A172 (cell line): ENCODE results near the gene POLR2C. TPM values are rescaled to one million over a fixed set of nuclear protein-coding genes. Genes with fewer than 3 reads are reported as not detected.

Experiments
- DNase-seq: peaks from one replicate; pipeline ENCODE4 v3.0.0-alpha.2; 2015; ENCODE audit warnings: low spot score
- total RNA-seq: library from RNA; depleted of rRNA; stranded (reverse); fragments of >200 nt; shearing (Covaris generic); gene quantifications from 2 replicates; pipeline ENCODE4 v1.2.3, GENCODE V29; 2014

Gene POLR2C
- total RNA-seq, 1 experiment from 2014 or later = 174 TPM

DNA sequence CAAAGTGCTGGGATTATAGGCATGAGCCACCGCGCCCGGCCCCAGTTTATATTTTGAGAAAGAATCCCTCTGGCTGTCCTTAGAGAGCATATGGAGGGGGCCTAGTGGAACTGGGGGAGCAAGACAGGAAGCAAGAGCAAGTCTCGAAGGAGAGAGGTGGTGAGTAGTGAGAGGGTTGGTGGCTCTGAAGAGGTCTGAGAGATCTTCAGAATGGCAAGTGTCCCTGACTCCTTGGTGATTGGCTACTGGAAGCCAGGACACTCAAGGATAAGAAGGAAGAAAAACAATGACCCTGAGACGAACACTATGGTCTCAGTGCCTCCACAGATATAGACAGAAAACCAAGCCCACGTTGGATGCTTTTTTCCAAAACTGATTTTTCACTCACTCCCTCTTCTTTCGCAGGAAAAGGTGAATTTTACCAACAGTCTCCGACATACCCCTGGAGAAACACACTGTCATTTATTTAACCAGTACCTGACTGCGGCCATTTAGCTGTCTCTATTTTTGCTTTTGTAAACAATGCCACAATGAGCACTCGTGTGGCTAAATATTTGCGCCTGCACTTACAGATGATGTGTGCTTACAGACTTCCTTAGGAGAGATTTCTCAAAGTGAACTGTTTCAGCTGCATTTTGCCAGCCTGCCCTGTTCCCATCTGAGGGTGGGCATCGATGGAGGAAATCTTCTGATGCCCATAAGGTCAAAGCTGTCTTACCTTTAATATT lies 39.7 kb downstream of the POLR2C start:
- DNase-seq = no peak

GRCh38 chr16:57503366-57503765 lies 40.9 kb downstream of the POLR2C start:
- DNase-seq = no peak

DNA sequence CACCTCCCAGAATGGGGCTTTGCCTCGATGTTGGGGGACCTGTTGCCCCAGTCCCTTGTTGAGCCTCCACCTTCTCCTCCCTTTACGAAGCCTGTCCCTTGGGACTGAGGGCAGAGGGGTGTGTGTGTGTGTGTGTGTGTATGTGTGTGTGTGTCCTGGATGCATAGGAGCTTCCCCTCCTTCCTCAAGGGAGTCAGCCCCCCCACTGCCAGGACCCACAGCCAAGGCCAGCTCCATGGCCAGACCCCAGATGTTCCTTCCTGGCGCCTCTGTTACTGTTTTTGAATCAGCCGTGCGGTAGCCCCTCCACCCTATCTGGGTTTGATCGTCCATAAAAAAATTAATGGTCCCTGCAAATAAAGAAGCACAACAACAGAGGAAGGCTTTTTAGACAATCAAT lies 41.5 kb downstream of the POLR2C start:
- no peak for DNase-seq

DNA sequence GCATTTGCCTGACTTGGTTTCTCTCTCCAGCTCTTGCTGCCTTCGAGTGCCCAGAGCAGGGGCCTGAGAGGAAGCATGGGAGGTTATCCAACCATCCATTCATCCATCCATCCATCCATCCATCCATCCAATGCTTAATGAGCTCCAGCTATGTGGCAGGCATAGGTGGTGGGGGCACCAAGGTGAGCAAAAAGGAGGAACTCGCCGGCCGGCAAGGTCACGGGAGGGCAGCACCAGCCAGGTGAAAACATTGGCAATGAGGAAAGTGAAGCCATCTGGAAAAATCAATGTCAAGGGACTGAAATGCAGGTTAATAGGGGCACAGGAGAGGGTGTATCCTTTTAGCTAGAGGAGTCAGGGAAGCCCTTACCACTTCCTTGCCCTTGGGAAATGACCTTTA lies 42.0 kb downstream of the POLR2C start:
- no peak for DNase-seq

DNA sequence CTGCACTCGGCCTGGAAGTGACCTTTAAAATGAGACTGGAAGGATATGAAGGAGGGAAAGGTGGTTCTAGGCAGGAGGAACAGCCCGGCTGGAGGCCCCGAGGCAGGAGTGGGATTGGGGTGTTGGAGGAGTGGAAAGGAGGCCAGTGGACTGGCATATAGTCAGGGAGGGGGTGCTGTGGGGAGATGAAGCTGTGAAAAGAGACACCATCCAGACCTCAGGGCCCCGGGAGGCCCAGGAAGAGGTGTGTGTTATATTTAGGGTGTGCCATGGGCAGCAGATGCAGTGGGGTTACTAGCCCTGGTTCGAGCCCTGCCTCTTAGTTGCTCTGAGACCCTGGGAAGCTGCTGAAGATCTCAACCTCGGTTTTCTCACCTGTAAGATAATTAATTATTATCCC lies 42.7 kb downstream of the POLR2C start:
- DNase-seq = no peak

DNA sequence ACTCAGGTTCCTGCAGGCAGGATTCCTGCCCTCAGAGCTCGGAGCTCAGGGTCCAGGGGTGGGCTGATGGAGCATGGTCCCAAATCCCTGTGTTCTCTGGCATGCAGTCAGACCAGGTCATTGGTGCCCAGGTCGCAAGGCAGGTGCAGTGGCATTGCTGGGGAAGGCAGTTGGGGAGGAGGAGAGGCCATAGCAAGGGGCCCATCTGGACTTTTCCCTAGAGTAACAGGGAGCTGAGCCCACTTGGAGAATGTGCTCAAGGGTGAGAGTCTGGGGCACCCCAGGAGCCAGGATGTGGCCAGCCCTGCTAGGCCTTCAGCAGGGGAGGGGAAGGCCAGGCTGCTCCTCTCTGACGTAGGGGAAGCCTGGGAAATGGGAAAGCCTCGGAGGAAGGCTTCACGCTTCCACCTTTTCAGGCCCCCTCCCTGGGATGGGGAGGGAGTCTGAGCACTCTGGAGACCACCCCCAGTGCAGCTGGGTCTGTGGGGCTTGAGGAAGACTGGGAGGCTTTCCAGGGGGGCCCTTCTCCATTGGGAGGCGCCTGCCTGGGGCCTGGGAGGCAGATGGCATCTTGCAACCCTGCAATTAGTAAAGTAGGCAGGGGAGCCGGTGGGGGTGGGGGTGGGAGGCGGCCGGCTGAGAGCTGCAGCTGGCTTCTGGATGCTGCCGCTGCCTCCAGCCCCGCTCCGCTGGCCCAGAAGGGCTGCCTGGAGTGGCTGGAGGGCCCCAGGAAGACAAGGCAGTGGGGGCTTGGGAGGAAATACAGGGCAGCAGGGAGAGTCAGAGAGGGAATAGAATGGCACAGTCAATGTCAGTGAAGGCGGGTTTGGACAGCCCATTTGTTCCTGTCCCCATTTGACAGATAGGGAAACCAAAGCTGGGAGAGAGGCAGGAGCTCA lies 44.9 kb downstream of the POLR2C start:
- no peak for DNase-seq

DNA sequence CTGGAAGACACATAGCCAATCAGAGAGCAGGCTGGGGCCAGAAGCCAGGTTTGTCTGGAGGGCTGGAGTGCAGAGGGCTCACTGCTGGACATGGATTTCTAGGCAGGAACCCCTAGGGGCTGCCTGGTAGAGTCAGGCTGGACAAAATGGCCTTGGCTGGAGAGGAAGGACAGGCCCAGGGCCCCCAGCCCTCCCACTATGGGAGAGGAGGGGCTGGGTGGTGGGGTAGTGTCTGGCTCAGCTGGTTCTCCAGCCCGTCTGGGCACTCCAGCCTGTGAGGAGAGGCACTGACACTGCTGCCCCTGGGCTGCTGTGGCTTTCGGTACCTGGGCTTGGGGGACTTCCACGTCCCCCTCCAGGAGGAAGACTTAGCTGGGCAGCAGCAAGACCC lies 45.6 kb downstream of the POLR2C start:
- no peak for DNase-seq

DNA sequence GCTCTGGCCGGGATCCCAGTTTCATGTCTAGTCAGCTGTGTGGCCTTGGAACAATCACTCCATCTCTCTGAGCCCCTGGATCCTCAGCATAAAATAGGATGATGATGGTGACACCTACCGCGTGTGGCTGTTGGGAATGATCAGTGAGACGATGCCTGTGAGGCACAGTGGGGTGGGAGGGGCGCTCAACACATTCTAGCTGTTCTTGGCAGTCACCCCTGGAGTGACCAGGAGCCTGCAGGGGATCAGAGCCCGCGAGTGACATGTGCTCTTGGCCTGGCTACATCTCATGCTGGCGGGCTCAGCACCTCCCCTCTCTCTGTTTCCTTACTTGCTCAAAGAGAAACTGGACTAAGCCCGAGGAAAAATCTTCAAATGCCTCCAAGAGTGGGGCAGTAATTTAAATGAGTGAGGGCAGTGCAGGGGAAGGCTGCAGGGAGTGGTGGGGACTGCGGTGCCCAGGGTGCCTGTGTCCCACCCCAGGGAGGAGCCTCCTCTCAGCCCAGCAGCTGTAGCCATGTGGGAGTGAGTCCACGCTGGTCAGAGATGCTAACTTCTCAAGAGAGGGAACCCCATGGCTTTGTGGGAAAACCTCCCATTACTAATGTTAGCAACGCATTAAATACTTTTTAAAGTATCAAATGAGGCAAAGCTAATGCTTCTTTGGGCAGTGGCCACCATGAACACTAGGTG lies 46.9 kb downstream of the POLR2C start:
- no peak for DNase-seq

DNA sequence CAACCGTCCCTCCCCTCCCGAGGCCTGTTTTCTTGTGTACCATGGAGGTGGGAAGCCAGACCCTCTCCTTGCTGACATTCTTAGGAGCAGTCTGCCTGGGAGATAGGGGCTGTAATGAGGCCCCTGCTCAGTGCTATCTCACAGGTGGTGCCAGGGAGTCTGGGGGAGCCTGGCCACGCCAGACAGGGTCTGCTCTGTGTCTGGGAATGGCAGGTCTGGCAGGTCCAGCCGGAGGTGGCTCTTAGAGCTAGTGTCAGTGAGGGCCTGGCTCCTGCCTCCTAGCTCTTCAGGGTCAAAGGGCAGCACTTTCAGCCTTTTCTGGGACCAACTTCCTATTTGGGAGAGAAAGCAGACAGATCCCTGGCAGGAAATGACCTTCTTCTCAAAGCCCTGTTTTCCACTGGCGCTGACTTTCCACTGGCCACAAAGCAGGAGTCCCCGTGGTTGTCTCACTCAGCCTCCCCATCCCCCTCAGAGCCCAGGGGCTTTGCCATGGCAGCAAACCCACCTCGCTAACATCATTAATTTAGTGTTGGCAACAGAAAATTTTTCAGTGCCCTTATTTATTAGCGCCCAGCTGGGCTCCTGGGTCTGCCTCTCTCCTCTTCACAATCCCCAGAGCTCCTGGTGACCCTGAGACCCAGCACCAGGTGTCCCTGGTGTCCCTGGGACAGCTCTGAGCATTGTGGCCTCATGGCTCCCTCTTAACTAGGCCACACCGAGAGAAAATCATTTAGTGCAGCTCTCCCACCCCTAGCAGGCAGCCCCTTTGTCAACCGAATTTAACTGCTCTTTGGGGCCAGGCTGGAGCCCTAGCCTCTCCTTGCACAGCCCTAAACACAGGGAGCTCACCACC lies 47.8 kb downstream of the POLR2C start:
- DNase-seq = no peak

DNA sequence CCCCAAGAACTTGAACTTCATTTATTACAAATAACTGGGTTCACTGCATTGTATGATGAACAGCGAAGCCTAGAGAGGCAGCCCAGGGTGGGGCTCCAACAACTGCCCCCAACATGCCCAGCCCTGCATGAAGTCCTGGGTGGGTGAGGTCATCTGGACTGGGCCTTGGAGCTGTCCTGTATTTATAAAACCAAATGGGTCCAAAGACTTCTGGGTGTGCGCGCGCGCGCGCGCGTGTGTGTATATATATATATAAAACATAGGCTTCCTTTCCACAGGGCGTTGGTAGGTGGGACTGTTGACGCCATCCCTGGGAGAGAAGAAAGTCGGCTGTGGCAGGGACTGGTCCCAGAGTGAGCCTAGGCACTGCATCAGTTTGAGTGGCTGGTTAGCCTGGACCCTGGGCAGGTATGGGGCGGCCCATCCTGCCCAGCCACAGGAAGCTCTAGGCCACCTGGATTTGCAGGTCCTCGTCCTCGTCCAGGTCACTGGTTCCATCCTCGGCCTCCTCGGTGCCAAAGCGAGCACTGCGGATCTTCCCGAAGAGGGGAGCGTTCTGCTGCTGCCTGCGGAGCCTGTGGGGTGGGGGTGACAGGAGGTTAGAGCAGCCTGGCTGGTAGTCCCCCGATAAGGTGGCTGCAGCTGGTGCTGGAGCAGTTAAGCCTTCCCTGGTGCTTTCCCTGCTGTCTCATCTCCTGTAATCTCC lies 50.0 kb downstream of the POLR2C start:
- no peak for DNase-seq

DNA sequence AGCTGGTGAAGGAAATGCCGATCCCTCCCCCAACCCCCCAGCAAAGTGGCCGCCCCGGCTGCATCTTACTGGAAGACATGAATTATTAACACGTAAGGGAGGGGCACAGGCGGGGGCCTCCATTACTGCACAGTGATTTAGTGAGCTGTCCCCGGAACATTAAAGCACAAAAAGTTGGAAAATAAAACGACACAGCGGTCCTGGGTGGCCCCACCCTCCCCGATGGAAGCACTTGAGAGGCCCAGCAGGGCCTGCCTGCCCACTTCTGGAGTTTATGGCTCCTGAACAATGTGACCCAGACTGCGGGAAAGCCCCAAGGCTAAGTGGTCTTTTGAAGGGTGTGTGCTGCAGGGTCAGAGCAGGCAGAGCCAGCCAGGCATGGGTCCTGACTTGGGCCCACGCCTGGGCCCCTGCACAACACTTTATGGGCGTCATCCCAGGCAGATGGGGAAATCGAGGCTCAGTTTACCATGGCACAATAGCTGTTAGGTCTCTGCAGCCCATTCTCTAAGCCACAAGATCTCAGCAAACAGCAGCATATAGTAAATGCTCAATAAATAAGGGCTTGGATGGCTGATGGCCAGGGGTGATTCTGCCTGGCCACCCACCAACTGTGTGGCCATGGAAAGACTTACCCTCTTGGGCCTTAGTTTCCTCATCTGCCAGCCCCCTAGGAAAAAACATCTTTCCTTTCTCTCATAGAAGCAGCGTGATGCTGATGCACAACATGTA lies 51.1 kb downstream of the POLR2C start:
- no peak for DNase-seq

- no peak for DNase-seq
Measured at GRCh38 chr16:57514371-57514770, 51.9 kb downstream of the POLR2C start.

GRCh38 chr16:57514791-57515600 lies 52.5 kb downstream of the POLR2C start:
- DNase-seq = no peak

GRCh38 chr16:57516176-57516725 lies 53.8 kb downstream of the POLR2C start:
- no peak for DNase-seq

GRCh38 chr16:57516773-57517172 lies 54.3 kb downstream of the POLR2C start:
- no peak for DNase-seq

- no peak for DNase-seq
Measured at GRCh38 chr16:57517397-57518367, 55.2 kb downstream of the POLR2C start.

DNA sequence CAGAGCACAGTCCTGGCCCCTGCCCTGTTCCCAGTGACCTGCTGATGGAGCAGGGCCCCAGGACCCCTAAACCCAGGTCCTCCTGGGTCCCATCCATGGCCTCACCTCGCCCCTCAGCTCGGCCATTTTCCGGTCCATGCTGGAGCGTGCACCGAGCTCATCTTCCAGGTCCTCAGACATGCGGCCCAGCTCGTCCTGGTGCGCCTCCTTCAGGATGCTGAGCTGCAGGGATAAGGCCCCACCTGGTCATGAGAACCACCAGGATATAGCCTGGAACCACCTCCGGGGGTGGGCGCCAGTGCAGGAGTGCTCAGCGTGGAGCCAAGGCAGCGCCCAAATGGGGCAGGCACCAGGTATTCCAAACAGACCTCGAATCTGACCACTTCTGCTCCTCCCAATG lies 56.0 kb downstream of the POLR2C start:
- DNase-seq = no peak

GRCh38 chr16:57518922-57519321 lies 56.4 kb downstream of the POLR2C start:
- no peak for DNase-seq
